ENCODE data around the gene DPP4. TPM values are rescaled to one million over a fixed set of nuclear protein-coding genes. Genes with fewer than 3 reads are reported as not detected.

The DPP4 gene
- total RNA-seq, 1 donor from 2014 or later: 4.4 TPM

GRCh38 chr2:161971551-161971950 is 102.5 kb downstream of the DPP4 start:
- DNase-seq: no peak
- Histone ChIP-seq H3K9me3 (replicated peaks) (no peaks in the 10 kb centered on the region), H3K36me3 (no peaks in the 10 kb centered on the region), H3K4me3 (no peak overlapping the region), H3K27me3 (ENCODE audit: low read depth) (no peaks in the 10 kb centered on the region), H3K4me1 (no peaks in the 10 kb centered on the region), H3K27ac (replicated peaks) (no peak overlapping the region)
- no peak for TF ChIP-seq CTCF (IDR thresholded peaks at IDR 0.05; ENCODE audit: borderline replicate concordance)
- intact Hi-C loops (cut with micrococcal nuclease): no loop called here

- Histone ChIP-seq H3K27ac (replicated peaks) (no peak overlapping the region), H3K36me3 (no peaks in the 10 kb centered on the region), H3K9me3 (replicated peaks) (no peaks in the 10 kb centered on the region), H3K4me1 (no peaks in the 10 kb centered on the region), H3K4me3 (no peak overlapping the region), H3K27me3 (ENCODE audit: low read depth) (no peaks in the 10 kb centered on the region)
- TF ChIP-seq CTCF (IDR thresholded peaks at IDR 0.05; ENCODE audit: borderline replicate concordance): no peak
- intact Hi-C loops (cut with micrococcal nuclease): no loop called here
- no peak for DNase-seq
These were observed 104.9 kb downstream of the DPP4 start for GRCh38 chr2:161969159-161969558.

GRCh38 chr2:161965994-161966393 is 108.0 kb downstream of the DPP4 start:
- intact Hi-C loops (cut with micrococcal nuclease): no loop called here
- no peak for TF ChIP-seq CTCF (IDR thresholded peaks at IDR 0.05; ENCODE audit: borderline replicate concordance)
- DNase-seq: no peak

GRCh38 chr2:161964160-161964559 is 109.9 kb downstream of the DPP4 start:
- Histone ChIP-seq H3K27ac (replicated peaks) (no peak overlapping the region), H3K27me3 (ENCODE audit: low read depth) (peaks cover 5% of the 10 kb centered on the region), H3K36me3 (no peaks in the 10 kb centered on the region), H3K9me3 (replicated peaks) (no peaks in the 10 kb centered on the region), H3K4me3 (no peak overlapping the region), H3K4me1 (no peaks in the 10 kb centered on the region)
- TF ChIP-seq CTCF (IDR thresholded peaks at IDR 0.05; ENCODE audit: borderline replicate concordance): no peak
- intact Hi-C loops (cut with micrococcal nuclease): no loop called here
- no peak for DNase-seq

More at GRCh38 chr2:161965994-161966393, 108.0 kb downstream of the DPP4 start:
- no peaks in the 10 kb centered on the region for H3K27me3 ChIP-seq (ENCODE audit: low read depth)
- no peaks in the 10 kb centered on the region for H3K9me3 ChIP-seq (replicated peaks)
- no peak overlapping the region for H3K4me3 ChIP-seq
- no peak overlapping the region for H3K27ac ChIP-seq (replicated peaks)
- no peaks in the 10 kb centered on the region for H3K36me3 ChIP-seq
- no peaks in the 10 kb centered on the region for H3K4me1 ChIP-seq

GRCh38 chr2:161962160-161962559 is 111.9 kb downstream of the DPP4 start:
- TF ChIP-seq CTCF (IDR thresholded peaks at IDR 0.05; ENCODE audit: borderline replicate concordance): no peak
- Histone ChIP-seq H3K27ac (replicated peaks) (no peak overlapping the region), H3K4me3 (no peak overlapping the region), H3K36me3 (no peaks in the 10 kb centered on the region), H3K9me3 (replicated peaks) (no peaks in the 10 kb centered on the region), H3K4me1 (no peaks in the 10 kb centered on the region), H3K27me3 (ENCODE audit: low read depth) (peaks cover 8% of the 10 kb centered on the region)
- intact Hi-C loops (cut with micrococcal nuclease): no loop called here
- DNase-seq: no peak

- DNase-seq: no peak
- Histone ChIP-seq H3K4me1 (no peaks in the 10 kb centered on the region), H3K27ac (replicated peaks) (no peak overlapping the region), H3K36me3 (no peaks in the 10 kb centered on the region), H3K9me3 (replicated peaks) (no peaks in the 10 kb centered on the region), H3K27me3 (ENCODE audit: low read depth) (peaks cover 8% of the 10 kb centered on the region), H3K4me3 (no peak overlapping the region)
- no peak for TF ChIP-seq CTCF (IDR thresholded peaks at IDR 0.05; ENCODE audit: borderline replicate concordance)
- intact Hi-C loops (cut with micrococcal nuclease): no loop called here
These were observed 113.0 kb downstream of the DPP4 start for GRCh38 chr2:161961061-161961460.
